Body of pancreas (tissue), 4 donors: ENCODE measurements around the gene ASB13.

Source experiments
- CTCF ChIP-seq, 7 experiments: fragments of 450-650 bp in 4 of 7; fragments of 200-600 bp in 3 of 7; sonication (generic) in 3 of 7; IDR thresholded peaks; one replicate each; pipeline ENCODE4 v1.5.1; 2016 to 2019; ENCODE audit warnings: antibody characterized with exemption in 7 of 7
- POLR2A ChIP-seq, 3 donors: fragments of 450-650 bp; IDR thresholded peaks; one replicate each; pipeline ENCODE4 v1.6.1; 2016; ENCODE audit warnings: antibody characterized with exemption in 3 of 3, mild to moderate bottlenecking in 2 of 3

- TF ChIP-seq CTCF (IDR thresholded peaks at IDR 0.05) (no peak), POLR2A (IDR thresholded peaks at IDR 0.05) (no peak)
Observed at GRCh38 chr10:5611899-5612680, 54.3 kb downstream of the ASB13 start.
